Ureter (tissue), 1 donor: Measurements from ENCODE around the gene GRIK4. TPM values are rescaled to one million over a fixed set of nuclear protein-coding genes. Genes with fewer than 3 reads are reported as not detected.

Experiments
- DNase-seq: peaks from one replicate; pipeline ENCODE4 v3.0.0-alpha.2; 2020; ENCODE audit warnings: low spot score
- total RNA-seq: library from RNA; stranded (reverse); gene quantifications from one replicate; pipeline ENCODE4 v1.2.4, GENCODE V29; 2023
- donor health status: DM: yes; HTN: yes; CAD: no.

The GRIK4 gene
- total RNA-seq, 1 donor from 2014 or later, result 0.21 TPM

DNA sequence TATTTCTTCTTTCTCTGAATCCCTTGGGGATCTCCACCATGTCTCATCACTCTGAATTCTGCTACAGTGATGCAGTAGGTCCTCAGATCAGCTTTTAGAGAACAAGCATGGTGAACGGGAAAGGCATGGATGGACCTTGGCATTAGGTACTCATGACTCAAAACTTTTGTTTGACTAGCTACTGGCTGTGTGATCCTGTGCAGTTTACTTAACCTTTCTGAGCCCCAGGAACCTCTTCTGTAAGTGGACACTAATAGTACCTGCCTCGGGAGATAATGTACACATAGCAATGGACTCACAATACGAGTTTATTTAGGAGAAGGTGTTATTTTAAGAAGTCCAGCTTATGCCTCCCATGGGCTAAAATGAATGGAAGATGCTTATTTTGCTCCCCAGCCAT, 327.7 kb downstream of the GRIK4 start:
- DNase-seq, result no peak

DNA sequence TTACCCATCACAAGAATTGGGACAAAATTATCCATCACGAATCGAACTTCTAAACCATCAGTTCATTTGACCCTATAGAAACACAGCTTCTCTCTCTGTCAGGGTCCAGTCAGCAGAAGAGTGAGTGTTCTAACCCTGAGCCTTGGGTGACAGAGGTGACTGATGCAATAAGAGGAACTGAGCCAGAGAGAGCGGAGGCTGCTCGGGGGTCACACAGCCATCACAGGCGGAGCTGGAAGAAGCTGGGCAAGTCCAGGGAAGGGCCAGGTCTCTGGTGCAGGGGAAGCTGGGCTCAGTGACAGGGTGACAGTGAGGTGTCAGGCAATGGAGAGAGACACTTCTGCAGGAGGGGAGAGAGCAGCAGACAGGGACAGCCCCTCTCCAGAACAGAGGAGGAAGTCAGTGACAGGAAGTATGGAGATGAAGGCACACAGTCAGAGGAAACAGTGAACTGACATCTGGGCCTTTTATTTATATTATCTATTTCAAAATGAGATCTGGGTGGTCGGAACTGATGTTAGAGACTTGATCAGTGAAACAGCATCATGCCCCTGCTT, 328.4 kb downstream of the GRIK4 start:
- no peak for DNase-seq

DNA sequence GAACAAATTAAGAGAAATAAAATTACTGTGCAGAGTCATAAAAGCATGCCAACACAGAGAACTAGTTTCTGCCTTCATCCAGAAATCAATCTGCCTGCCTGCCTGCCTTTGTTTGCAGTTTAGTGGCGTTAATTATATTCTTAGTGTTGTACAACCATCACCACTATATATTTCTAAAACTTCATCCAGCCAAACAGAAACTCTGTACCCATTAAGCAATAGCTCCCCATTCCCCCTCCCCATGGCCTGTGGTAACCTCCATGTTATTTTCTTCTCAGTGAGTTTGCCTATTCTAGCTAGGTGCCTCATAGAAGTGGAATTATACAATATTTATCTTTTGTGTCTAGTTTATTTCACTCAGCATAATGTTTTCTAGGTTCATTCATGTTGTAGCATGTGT, 329.1 kb downstream of the GRIK4 start:
- DNase-seq, result no peak

DNA sequence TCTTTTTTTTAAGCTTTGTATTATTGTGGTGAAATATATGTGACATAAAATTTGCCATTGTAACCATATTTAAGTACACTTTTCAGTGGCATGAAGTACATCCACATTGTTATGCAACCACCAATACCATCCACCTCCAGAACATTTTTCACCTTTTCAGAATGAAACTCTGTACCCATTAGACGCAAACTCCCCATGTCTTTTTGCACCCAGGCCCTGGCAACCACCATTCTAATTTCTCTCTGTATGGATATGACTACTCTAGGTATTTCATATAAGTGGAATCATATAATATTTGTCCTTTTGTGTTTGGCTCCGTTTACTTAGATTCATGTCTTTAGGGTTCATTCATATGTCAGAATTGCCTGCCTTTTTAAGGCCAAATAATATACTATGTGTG, 329.5 kb downstream of the GRIK4 start:
- no peak for DNase-seq

DNA sequence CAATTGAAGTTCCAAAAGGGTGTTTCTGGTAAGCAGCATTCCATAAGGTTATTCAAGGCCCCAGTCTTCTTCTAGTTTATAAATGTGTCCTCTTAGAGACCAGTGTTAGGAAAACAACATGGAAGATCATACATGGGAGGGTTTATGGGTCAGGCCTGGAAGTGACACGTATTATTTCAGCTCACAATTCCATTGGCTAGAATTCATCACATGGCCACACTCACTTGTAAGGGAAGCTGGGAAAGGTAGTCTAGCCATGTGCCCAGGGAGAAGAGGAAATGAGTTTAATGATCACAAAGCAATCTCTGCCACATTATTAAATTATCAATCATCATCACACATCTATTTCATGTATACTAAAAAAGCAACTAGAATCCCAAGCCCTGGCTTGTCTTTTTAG, 330.6 kb downstream of the GRIK4 start:
- no peak for DNase-seq

DNA sequence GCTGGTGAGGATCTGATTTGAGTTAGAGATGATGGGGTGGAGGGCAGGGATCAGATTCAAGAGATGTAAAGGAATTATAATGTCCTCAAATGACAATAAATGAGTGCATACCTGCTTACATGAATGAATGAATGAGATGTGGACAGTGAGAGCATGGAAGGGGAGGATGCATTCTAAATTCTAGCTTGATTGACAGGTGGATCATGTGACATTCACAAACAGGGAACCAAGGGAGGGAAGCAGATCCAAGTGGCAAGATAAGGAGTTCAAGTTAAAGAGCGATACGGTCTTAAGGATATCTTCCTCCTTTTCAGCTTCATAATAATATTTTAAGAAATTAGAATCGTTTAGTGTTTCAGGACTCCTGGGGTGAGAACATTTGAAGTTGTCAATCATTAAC, 341.9 kb downstream of the GRIK4 start:
- no peak for DNase-seq

DNA sequence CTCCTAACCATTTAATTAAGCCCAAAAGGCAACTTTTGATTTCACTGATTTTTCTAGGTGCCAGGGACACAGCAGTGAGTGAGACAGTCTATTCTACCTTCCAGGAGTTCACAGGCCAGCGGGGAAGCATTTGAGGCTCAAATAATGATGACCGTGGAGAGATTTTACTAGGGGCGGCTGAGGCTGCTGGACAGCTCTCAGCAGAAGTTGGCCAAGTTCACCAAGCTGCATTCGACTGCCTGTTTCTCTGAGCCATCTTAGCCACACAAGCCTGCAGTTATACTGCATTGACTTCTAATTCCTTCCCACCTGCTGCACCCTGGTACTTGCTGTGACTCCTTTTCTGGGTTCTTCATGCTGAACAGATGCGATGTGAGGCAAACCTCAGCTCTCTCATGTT, 343.4 kb downstream of the GRIK4 start:
- no peak for DNase-seq

DNA sequence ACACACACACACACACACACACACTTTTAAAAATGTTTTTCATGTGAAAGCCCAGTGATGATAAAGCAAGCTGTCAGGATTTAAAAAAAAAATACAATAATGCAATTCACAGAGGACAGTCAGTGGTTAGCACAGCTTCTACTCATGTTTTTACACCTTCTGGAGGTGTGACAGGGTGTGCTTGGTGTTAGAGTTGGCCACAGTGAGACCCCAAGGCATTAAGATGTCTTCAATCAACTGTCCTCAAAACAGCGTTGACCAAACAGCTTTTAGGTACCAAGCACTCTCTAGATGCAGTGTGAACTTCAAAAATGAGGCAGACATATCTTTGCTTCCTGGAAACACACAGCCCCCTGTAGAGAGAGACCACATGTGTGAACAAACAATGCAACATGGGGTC, 346.0 kb downstream of the GRIK4 start:
- no peak for DNase-seq

DNA sequence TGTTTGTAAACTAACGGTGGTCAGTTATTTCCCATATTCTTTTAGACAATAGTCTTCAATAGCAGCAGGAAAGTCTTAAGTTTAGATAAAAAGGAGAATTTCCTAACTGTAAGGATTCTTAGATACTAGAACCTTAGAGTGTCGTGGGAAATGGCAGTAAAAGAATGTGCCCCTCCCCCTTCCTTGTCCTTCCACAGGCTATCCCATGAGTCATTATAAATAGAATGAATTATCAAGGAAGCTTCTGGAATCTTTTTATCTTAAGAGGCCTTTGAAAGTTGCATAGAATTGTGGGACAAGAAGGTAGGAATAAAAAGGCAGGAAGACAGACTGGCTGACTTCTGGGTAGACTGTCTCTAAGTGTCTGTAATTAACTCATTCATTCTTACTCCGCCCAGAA, 347.2 kb downstream of the GRIK4 start:
- no peak for DNase-seq

DNA sequence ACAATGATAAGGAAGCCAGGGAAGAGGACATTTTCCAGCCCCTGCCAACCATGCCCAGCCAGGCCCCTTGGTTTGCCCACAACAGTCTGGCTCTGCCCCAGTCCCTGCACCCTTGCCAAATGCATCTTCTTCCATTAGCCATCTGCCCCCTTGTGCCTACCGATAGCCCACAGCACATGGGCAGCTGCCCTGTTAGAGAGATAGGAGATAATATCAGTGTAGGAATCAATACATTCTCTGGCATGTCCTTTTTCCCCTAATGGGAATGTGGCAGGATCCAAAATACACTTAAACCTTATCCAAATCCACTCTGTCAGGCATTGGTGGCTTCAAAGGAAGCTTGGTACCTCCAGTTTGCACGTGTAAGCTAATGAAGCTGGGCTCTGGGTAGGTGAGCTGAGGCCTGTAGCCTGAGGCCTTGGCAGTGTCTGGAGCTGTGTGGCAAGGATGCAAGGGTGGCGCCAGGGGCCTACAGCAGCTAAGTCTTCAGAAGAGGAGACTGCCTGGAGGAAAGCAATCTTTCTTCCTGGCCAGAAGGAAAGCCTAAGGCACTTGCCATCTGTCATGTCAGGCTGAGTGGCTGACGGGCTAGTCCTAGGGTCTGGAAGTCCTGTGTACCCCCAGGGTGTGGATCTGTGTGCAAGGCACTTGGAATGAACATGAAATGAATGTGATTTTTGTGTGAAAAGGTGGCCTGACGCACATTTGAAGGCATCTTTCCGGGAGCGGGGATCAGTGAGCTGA, 348.2 kb downstream of the GRIK4 start:
- no peak for DNase-seq

DNA sequence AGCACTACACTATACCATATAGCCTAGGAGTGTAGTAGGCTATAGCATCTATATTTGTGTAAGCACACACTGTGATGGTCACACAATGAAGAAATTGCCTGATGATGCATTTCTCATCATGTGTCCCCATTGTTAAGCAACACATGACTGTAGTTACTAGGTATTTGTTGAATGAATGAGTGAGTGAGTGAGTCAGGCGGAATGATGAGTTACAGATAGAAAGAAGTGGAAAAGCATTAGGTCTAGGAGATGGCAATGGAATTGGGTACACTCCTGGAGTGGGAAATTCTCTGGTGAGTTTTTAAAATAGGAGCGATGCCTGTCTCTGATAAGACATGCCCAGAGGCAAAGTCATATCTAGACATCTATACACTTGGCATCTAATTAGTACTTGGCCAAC, 351.8 kb downstream of the GRIK4 start:
- DNase-seq, result no peak

DNA sequence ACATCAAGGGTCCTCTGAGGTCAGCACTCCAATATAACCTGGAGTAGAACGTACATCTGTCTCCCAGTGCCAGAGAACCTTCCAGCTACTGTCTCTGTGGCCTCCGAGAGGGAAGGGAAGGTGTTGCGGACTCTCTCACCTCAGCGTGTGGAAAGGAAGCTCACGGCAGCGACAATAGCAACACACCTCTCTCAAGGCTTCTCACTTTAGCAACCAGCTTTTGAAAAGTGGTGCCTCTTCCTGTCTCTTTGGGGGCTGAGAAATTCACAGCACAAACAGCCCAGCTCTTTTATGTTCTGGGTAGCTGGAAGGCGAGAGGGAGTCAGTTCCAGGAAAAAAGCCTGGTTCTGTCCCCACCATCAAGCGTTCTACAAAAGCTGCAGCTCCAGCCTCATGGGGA, 355.5 kb downstream of the GRIK4 start:
- no peak for DNase-seq

DNA sequence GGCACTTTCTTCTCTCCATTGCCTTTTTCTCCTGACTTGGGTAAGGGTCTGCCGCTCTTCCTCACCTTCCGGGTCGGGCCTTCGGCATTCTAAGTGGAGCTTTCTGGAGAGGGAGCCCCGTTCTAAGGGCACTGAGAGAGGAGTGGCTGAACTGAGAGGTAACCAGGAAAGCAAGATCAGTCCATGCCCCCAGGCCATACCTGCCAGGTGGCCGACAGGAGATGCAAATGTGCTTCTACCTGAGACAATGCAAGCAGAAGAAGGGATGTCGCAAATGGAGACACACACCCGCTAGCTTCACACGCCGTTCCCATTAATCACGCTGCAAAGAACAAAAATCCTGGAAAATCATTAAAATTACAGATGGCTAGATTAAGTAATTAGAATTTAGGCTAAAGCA, 356.0 kb downstream of the GRIK4 start:
- DNase-seq, result no peak

DNA sequence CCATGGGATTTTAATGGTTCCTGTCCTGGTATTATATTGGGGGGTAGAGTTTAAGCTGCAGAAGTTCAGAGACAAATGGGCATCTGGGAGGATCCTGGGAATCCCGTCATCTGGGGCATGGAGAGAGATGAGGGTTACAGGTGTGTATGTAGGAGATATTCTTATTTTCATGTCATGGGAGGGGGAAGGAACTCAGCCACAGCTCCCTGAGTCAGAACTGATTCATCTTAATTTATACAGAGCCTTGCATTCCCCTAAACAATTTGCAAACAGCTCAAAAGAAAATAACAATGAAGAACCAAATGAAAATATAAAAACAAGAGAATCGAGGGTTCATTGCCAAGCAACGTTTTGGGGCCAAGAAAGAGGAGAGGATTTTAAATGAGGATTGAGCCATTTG, 356.4 kb downstream of the GRIK4 start:
- no peak for DNase-seq

DNA sequence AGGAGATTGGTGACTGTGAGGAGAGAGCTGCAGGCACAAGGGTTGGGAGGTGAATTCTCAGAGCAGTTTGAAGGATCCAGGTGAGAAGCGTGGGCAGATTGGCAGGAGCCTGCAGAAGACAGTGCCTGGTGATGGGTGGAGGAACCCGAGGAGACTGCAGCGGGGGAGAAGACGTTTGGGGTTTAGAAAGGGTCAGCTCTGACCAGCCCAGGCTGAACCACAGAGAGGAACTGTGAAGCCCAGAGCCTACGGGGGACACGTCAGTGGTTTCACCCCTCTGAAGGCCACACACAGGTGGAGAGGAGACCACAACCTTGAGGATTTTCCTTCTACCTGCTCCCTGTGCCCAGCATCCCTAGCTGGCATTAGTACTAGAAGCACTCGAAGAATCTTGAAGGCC, 357.5 kb downstream of the GRIK4 start:
- no peak for DNase-seq

DNA sequence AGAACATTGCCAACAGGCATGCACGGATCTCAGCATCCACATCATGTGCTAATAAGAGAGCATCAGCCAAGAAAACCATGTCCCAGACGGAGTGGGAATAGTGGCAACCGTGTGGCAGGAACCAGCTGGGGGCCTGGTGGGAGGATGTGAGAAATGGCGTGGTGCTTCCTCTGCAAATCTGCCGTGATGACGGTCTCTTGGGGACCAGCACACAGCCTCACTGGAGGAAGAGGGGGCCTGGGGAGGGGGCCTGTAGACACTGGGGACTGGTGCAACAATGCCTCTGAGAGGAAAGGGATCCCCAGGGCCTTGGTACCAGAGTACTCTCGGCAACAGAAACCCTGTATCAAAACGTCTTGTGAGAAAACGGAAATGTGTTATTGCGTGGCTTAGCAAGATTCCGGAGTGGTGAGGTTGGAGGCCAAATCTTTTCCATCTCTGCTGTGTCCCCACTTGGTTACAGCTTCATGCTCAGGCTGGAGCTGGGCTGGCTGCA, 358.0 kb downstream of the GRIK4 start:
- DNase-seq, result no peak

DNA sequence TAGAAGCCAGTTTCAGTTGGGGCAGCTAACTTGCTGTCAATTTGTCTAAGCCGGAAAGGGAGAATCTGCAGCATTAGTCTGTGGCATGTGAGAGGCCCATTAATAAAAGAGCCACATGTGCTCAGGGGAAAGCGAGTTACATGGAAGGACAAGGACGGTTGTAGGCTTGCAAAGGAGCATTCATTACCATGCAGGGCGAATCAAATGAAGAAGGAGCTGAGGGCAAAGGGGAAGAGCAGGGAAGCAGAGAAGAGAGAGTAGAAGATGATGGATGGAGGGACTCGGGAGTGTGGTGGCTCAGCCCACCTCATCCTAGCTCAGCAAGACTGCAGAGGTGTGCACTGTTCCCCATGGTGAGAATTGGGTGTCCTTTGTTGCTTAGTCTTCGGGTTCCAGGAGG, 359.6 kb downstream of the GRIK4 start:
- no peak for DNase-seq

DNA sequence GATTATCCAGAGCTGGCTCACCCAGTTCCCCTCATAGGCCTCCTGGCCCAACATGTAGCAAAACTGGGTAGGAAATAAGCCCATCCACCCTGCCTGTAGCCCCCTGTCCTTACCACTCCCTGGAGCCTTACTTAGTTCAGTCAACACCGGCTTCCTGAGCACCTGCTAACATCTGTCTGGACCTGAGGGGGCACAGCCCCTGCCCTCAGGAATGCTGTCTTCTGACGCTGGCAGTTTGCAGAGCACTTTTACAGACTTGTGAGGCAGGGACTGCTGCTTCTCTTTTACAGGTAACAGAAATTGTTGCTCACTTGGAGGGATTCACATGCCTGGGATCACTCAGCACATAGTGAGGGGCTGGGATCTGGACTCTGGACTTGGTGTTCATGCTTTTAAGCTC, 360.4 kb downstream of the GRIK4 start:
- DNase-seq, result no peak

DNA sequence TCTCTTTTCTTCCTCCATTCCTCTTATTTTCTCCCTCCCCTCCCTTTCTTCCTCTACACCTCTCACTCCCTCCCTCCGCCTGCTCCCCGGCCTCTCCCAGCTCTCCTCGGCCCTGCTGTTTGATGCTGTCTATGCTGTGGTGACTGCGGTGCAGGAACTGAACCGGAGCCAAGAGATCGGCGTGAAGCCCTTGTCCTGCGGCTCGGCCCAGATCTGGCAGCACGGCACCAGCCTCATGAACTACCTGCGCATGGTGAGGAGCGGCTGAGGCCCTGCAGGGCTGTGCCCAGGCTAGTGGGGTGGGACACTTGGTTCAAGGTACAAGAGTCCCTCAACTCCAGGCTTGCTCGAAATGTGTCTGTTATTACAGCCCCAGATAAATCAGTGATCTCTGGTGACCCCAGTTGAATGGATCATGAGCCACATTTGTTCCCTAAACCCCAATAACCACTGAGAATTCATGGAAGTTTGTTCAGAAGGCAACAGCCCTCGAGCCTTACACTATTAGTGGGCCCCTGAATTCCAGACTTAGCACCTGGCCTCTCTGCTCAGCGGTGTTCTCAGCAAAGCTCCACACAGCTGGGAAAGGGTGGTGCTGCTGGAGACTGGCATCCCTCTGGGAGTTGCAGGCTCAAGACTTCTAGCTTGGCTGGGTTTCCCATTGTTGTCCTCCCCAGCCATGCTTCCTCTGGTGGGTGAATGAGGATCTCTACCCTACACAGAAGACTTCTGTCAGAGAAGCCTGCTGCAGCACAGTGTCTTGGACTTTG, 362.6 kb downstream of the GRIK4 start:
- DNase-seq, result no peak

DNA sequence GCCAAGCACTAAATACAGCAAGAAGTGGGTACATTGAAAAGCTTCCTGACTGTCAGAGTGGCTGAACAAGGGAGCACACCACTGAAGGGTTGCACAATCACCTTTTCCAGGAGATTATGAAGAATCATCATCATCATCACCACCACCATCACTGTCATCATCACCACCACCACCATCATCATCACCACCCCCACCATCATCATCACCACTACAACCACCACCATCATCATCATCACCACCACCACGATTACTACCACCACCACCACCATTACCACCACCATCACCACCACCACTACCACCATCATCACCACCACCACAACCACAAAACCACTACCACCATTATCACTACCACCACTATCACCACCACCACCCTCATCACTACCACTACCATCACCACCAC, 364.4 kb downstream of the GRIK4 start:
- DNase-seq, result no peak

DNA sequence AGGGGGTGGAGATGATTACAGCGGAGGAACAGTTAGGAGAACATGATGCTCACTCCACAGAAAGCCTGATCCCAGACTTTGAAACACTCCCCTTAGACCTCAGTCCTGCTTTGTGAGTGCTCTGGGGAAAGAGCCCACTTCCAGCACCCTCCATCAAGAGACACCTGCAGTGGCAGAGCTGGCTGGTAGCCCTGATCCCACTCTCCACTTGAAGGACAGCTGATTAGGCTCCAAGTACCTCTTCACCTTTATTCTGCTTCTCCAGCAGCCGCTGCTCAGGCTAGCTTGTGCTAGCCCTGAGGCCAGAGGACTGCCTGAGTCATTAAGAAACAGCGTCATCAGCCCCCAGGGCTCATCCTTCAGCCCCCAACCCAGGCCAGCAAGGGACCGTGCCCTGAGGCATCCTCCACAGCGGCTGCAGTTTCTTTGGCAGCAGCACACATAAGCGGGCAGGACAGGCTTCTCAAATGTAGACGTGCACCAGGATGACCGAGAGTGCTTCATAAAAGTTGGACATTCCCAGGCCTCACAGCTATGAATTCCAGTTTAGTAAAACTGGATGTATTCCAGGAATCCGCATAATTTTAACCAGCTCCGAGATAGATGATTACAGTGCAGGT, 366.3 kb downstream of the GRIK4 start:
- no peak for DNase-seq

DNA sequence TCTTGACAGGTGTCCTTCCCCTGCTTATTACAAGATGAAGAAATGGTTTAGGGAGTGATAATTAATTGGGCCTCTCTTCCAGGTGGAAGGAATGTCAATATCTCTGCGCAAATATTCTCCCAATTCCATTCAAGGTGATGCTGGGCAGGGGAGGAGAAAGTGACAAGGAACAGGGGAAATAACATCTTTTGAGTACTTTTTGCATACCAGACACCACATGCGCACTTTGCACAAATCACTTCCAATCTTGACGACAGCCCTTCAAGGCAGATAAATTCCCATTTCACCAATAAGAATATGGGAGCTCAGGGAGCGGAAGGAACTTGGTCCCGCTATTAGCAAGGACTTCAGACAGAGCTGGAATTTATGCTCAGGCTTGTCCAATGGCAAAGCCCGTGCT, 367.2 kb downstream of the GRIK4 start:
- no peak for DNase-seq
